HEK293 (cell line): ENCODE results near the gene PRELID2.
A peak's percentile ranks its signal among the peaks of the same experiment; 100 is the strongest.

Source experiments
- CTCF ChIA-PET: fragments of 350-600 bp; formaldehyde crosslinking; extraction: SDS; loops from one replicate; lab custom pipeline; 2021; ENCODE audit warnings: antibody characterized with exemption; lab: Yijun Ruan, JAX
- POLR2A ChIA-PET: fragments of 300-600 bp; formaldehyde crosslinking; extraction: SDS; loops from one replicate; lab custom pipeline; 2020; ENCODE audit warnings: antibody characterized with exemption, inconsistent platforms; lab: Yijun Ruan, JAX
- H3K27ac ChIP-seq: fragments of 200-500 bp; sonication (Bioruptor generic); 2 replicates; pipeline ENCODE4 v1.5.1; 2014; ENCODE audit warnings: low read depth, low read length, control low read depth, inconsistent platforms; ENCODE audit errors: extremely low read depth
- H3K36me3 ChIP-seq, 2 experiments: fragments of 200-500 bp in 1 of 2; sonication (Bioruptor generic) in 1 of 2; 1 replicate in 1 of 2; 2 replicates in 1 of 2; pipeline ENCODE4 v1.5.1; 2014 to 2017; ENCODE audit warnings: inconsistent platforms in 2 of 2, low read length in 2 of 2; ENCODE audit not compliant: control insufficient read depth in 2 of 2, insufficient read depth in 1 of 2
- H3K4me1 ChIP-seq: fragments of 200-500 bp; sonication (Bioruptor generic); 2 replicates; pipeline ENCODE4 v1.5.1; 2014; ENCODE audit warnings: mild to moderate bottlenecking, low read length, inconsistent platforms; ENCODE audit not compliant: control insufficient read depth, insufficient read depth
- H3K4me3 ChIP-seq: 2 replicates; pipeline ENCODE4 v1.5.1; 2011; ENCODE audit warnings: low read depth, mild to moderate bottlenecking, control low read depth, low read length, moderate library complexity
- H3K9me3 ChIP-seq: fragments of 200-500 bp; sonication (Bioruptor generic); 2 replicates; pipeline ENCODE4 v1.5.1; 2014; ENCODE audit warnings: low read depth, low read length, inconsistent platforms; ENCODE audit not compliant: control insufficient read depth, insufficient read depth
- GLI4 ChIP-seq: fragments of 450-650 bp; formaldehyde crosslinking; IDR thresholded peaks from 2 replicates; pipeline ENCODE4 v1.5.1; 2016; ENCODE audit warnings: missing biosample characterization, missing genetic modification characterization
- REST ChIP-seq: fragments of 450-650 bp; formaldehyde crosslinking; IDR thresholded peaks from 2 replicates; pipeline ENCODE4 v1.5.1; 2016; ENCODE audit warnings: missing biosample characterization, missing genetic modification characterization
- SP3 ChIP-seq: fragments of 450-650 bp; formaldehyde crosslinking; IDR thresholded peaks from 2 replicates; pipeline ENCODE4 v1.5.1; 2016; ENCODE audit warnings: missing biosample characterization, missing genetic modification characterization
- ZBTB20 ChIP-seq: fragments of 450-650 bp; formaldehyde crosslinking; IDR thresholded peaks from 2 replicates; pipeline ENCODE4 v1.5.1; 2016; ENCODE audit warnings: missing biosample characterization, missing genetic modification characterization
- ZFP3 ChIP-seq: fragments of 450-650 bp; formaldehyde crosslinking; IDR thresholded peaks from 2 replicates; pipeline ENCODE4 v1.5.1; 2016; ENCODE audit warnings: low read depth, missing biosample characterization, missing genetic modification characterization
- ZNF18 ChIP-seq: fragments of 450-650 bp; formaldehyde crosslinking; IDR thresholded peaks from 2 replicates; pipeline ENCODE4 v1.5.1; 2016; ENCODE audit warnings: missing biosample characterization, missing genetic modification characterization
- ZNF202 ChIP-seq: fragments of 450-650 bp; formaldehyde crosslinking; IDR thresholded peaks from 2 replicates; pipeline ENCODE4 v1.5.1; 2016; ENCODE audit warnings: missing biosample characterization, missing genetic modification characterization, borderline replicate concordance
- ZNF292 ChIP-seq: fragments of 450-650 bp; formaldehyde crosslinking; IDR thresholded peaks from 2 replicates; pipeline ENCODE4 v1.5.1; 2016; ENCODE audit warnings: low read depth, missing biosample characterization, missing genetic modification characterization, borderline replicate concordance
- ZNF366 ChIP-seq: fragments of 450-650 bp; formaldehyde crosslinking; conservative IDR thresholded peaks from 2 replicates; pipeline ENCODE4 v1.5.1; 2016; ENCODE audit warnings: missing biosample characterization, missing genetic modification characterization
- ZNF423 ChIP-seq: fragments of 450-650 bp; formaldehyde crosslinking; IDR thresholded peaks from 2 replicates; pipeline ENCODE4 v1.5.1; 2016; ENCODE audit warnings: missing biosample characterization, missing genetic modification characterization
- ZNF530 ChIP-seq: fragments of 450-650 bp; formaldehyde crosslinking; IDR thresholded peaks from 2 replicates; pipeline ENCODE4 v1.5.1; 2016; ENCODE audit warnings: low read depth, missing biosample characterization, missing genetic modification characterization
- ZNF624 ChIP-seq: fragments of 450-650 bp; formaldehyde crosslinking; IDR thresholded peaks from 2 replicates; pipeline ENCODE4 v1.5.1; 2017; ENCODE audit warnings: missing biosample characterization, missing genetic modification characterization
- ZNF692 ChIP-seq: fragments of 450-650 bp; formaldehyde crosslinking; IDR thresholded peaks from 2 replicates; pipeline ENCODE4 v1.5.1; 2016; ENCODE audit warnings: missing biosample characterization, missing genetic modification characterization
- ZNF837 ChIP-seq: fragments of 450-650 bp; formaldehyde crosslinking; IDR thresholded peaks from 2 replicates; pipeline ENCODE4 v1.5.1; 2016; ENCODE audit warnings: missing biosample characterization, missing genetic modification characterization

The PRELID2 gene

GRCh38 chr5:145793574-145793973 is 41.6 kb downstream of the PRELID2 start:
- H3K36me3 ChIP-seq, result peaks cover 0 to 3% of the 10 kb centered on the region in 2 experiments; a peak in 1 of 3 replicates
- no peaks in the 10 kb centered on the region for H3K4me1 ChIP-seq
- TF ChIP-seq ZNF292 (tag by site-specific recombination) (no peak), REST (tag by site-specific recombination) (peak; percentile 88)
- TF ChIP-seq, all 188 proteins: peak for 1
- Histone ChIP-seq H3K27ac (no peak overlapping the region), H3K9me3 (no peaks in the 10 kb centered on the region), H3K4me3 (no peak overlapping the region)
- ChIA-PET POLR2A (no interaction called here), CTCF (interaction anchor here (0.7 to 1.3 kb wide), 2 partner anchors 32 to 210 kb away, joined by 3 read pairs; no protein-coding TSS in a partner anchor)

- Histone ChIP-seq H3K9me3 (no peaks in the 10 kb centered on the region), H3K36me3 (peaks cover 0 to 3% of the 10 kb centered on the region in 2 experiments; a peak in 1 of 3 replicates), H3K27ac (no peak overlapping the region), H3K4me3 (no peak overlapping the region)
- POLR2A ChIA-PET, result no interaction called here
- CTCF ChIA-PET, result interaction anchor here (1.3 kb wide), 1 partner anchor 211 kb away, joined by 3 read pairs; no protein-coding TSS in a partner anchor
- TF ChIP-seq ZNF837 (no peak), ZNF423 (tag by site-specific recombination) (no peak), ZFP3 (tag by site-specific recombination) (no peak), ZNF624 (tag by site-specific recombination) (no peak), ZNF366 (tag by site-specific recombination) (no peak), ZNF692 (tag by site-specific recombination) (no peak), ZNF18 (tag by site-specific recombination) (no peak), GLI4 (tag by site-specific recombination) (no peak), SP3 (tag by site-specific recombination) (no peak)
- TF ChIP-seq, all 188 proteins: peak for 0
- H3K4me1 ChIP-seq, result no peaks in the 10 kb centered on the region
Observed at GRCh38 chr5:145792840-145793239, 42.3 kb downstream of the PRELID2 start.

- ChIA-PET POLR2A (no interaction called here), CTCF (no interaction called here)
- Histone ChIP-seq H3K27ac (no peak overlapping the region), H3K4me1 (no peaks in the 10 kb centered on the region), H3K4me3 (no peak overlapping the region)
- TF ChIP-seq ZBTB20 (tag by site-specific recombination) (no peak), ZNF530 (tag by site-specific recombination) (no peak), ZNF202 (tag by site-specific recombination) (no peak)
- TF ChIP-seq, all 188 proteins: peak for 0
- H3K9me3 ChIP-seq, result no peaks in the 10 kb centered on the region
- H3K36me3 ChIP-seq, result peaks cover 0 to 3% of the 10 kb centered on the region in 2 experiments; a peak in 1 of 3 replicates
Observed at GRCh38 chr5:145791866-145792265, 43.3 kb downstream of the PRELID2 start.
